H1 (cell line): ENCODE data around the gene STAM. TPM values are rescaled to one million over a fixed set of nuclear protein-coding genes. Genes with fewer than 3 reads are reported as not detected.

Source experiments
- CHD2 ChIP-seq: IDR thresholded peaks from 2 replicates; pipeline ENCODE4 v1.6.1; 2012; ENCODE audit warnings: low read length, improper control_type of control experiment
- NANOG ChIP-seq: IDR thresholded peaks from 2 replicates; pipeline ENCODE4 v1.6.1; 2011; ENCODE audit warnings: low read length, low read depth, mild to moderate bottlenecking, inconsistent platforms; ENCODE audit not compliant: insufficient read depth, poor library complexity, severe bottlenecking
- SP2 ChIP-seq: IDR thresholded peaks from 2 replicates; pipeline ENCODE4 v1.6.1; 2012; ENCODE audit warnings: mild to moderate bottlenecking, low read length, inconsistent platforms
- polyA plus RNA-seq, 7 experiments: library from polyadenylated mRNA; depleted of rRNA in 3 of 7; stranded (reverse) in 5 of 7; unstranded in 2 of 7; fragments of >200 nt in 5 of 7; fragments of 200-250 nt in 2 of 7; gene quantifications; 1 replicate in 5 of 7; 2 replicates in 1 of 7; 4 replicates in 1 of 7; pipeline versions ENCODE4 v1.2.1 to v1.2.3, GENCODE V29; 2011 to 2013; ENCODE audit warnings: missing spikeins in 2 of 7, mixed read lengths in 2 of 7
- total RNA-seq: library from RNA; stranded (reverse); fragmentation: NEBNext Ultra II Directional; extraction: Animal tissue kit (Norgen Biotek cat#: 25700); gene quantifications from 2 replicates; pipeline ENCODE4 v1.2.1, GENCODE V29; 2021

Gene STAM
- total and polyA plus RNA-seq, 2 of the 8 experiments (the other 6 are each of a cell fraction or from before 2014, with no cell fraction given), result 22.0 to 27.8 TPM

DNA sequence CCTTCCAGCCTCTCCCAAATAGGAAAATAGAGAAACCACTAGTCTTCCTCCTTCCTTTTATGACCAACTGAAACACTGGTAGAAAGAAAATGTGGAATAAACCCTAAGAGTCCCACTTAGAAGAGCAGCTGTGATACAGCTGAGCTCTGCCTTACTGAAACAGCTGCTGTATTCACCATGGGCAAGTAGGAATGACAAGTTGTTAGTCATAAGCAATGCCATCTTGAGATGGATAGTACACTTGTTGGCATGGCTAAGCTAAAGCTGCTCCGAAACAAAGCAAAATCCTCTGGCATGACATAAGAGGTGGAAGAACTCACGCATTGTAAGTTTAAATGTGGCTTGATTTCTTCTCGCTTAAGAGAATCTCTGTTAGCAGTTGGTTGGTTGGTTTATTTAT, 59.8 kb downstream of the STAM start (continued):
- TF ChIP-seq NANOG (no peak), CHD2 (no peak), SP2 (no peak)
